ENCODE data around the gene HLA-G.
"Not testable (repeated sequence)": the region's sequence is repeated elsewhere in the genome, so short reads cannot be mapped to it uniquely, and the experiment has no call there.

The HLA-G gene

DNA sequence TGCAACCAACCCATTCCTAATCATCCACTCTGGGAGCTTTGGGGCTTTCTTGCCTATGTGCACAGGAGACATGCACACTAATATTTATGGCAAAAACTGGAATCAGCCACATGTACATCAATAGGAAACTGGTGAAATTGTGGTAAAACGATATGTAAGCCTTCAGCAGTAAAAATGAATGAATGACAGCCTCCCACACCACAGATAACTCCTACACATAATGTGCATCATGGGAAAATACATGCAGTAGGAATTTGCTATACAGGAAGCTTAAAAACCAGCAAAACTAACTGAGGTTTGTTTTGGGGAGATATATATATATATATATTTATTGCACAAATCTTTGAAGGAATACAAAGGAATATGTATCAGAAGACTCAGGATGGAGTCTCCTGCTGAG is 47.6 kb downstream of the HLA-G start:
- no peak for DNase-seq

GRCh38 chr6:29875734-29876133 is 48.1 kb downstream of the HLA-G start:
- DNase-seq, result not testable (repeated sequence)
